ENCODE results near the gene MMP11. TPM values are rescaled to one million over a fixed set of nuclear protein-coding genes. Genes with fewer than 3 reads are reported as not detected.

The MMP11 gene
- total RNA-seq, 1 experiment from 2014 or later, result 7.4 TPM

GRCh38 chr22:23823331-23823791, 50.7 kb downstream of the MMP11 start:
- DNase-seq (ENCODE audit: low read depth, low spot score) (no peak), ATAC-seq (no peak)
- Histone ChIP-seq H3K27me3 (ENCODE audit: insufficient read depth, low read length) (no peaks in the 10 kb centered on the region), H2AFZ (ENCODE audit: low read depth, low read length, poor library complexity, severe bottlenecking) (no peak overlapping the region), H3K9me2 (ENCODE audit: insufficient read depth) (no peaks in the 10 kb centered on the region), H3K4me2 (ENCODE audit: low read length) (no peak overlapping the region), H3K27ac (ENCODE audit: low read depth, low read length) (no peak overlapping the region), H3K9me3 (ENCODE audit: control insufficient read depth in 1 of 2, insufficient read depth in 1 of 2, low read depth in 1 of 2, low read length in 2 of 2) (no peaks in the 10 kb centered on the region), H4K20me1 (ENCODE audit: insufficient read depth) (no peaks in the 10 kb centered on the region), H3K79me2 (ENCODE audit: insufficient read depth, low read length) (no peaks in the 10 kb centered on the region), H3K4me1 (ENCODE audit: control insufficient read depth in 1 of 2, insufficient read depth in 2 of 2, low read length in 2 of 2) (no peaks in the 10 kb centered on the region), H3K36me3 (ENCODE audit: control insufficient read depth in 1 of 2, insufficient read depth in 2 of 2, low read length in 2 of 2) (peaks cover 17 to 33% of the 10 kb centered on the region in 2 experiments; a peak in 3 of 4 replicates), H3K9ac (ENCODE audit: low read length) (no peak overlapping the region), H3K4me3 (replicated peaks in 1 of 2; ENCODE audit: low read depth in 1 of 2, low read length in 2 of 2) (no peak overlapping the region)
- intact Hi-C loops (cut with micrococcal nuclease), result no loop called here
- TF ChIP-seq CBX3 (IDR thresholded peaks at IDR 0.05; ENCODE audit: low read depth), result no peak
- no peak for TF ChIP-seq EZH2phosphoT487 (IDR thresholded peaks at IDR 0.05; ENCODE audit: borderline replicate concordance)
- no peak for TF ChIP-seq CEBPB (IDR thresholded peaks at IDR 0.05; ENCODE audit: low read depth)
- TF ChIP-seq ATF3 (IDR thresholded peaks at IDR 0.05), result no peak
- no peak for TF ChIP-seq EZH2 (IDR thresholded peaks at IDR 0.05)
- CTCF ChIA-PET, result no interaction called here
- no TSS peak for BruUV-seq (replicated peaks)
- RAD21 ChIA-PET (ENCODE audit: low non-redundant PET in 1 of 2, low total read pairs in 2 of 2, uncharacterized antibody in 2 of 2, unreplicated experiment in 2 of 2), result interaction anchor here in 1 of 2 experiments (0.7 kb wide), 1 partner anchor 423 kb away, joined by 3 read pairs; no protein-coding TSS in a partner anchor
- POLR2A ChIA-PET, result no interaction called here

GRCh38 chr22:23824476-23825245, 52.0 kb downstream of the MMP11 start:
- H3K9me3 ChIP-seq (ENCODE audit: control insufficient read depth in 1 of 2, insufficient read depth in 1 of 2, low read depth in 1 of 2, low read length in 2 of 2), result no peaks in the 10 kb centered on the region
- no peak for TF ChIP-seq POLR2A (IDR thresholded peaks at IDR 0.05; ENCODE audit: borderline replicate concordance, extremely low read depth, insufficient read depth, insufficient read length)
- TF ChIP-seq ELF1 (IDR thresholded peaks at IDR 0.05; ENCODE audit: borderline replicate concordance, low read depth), result no peak
- TF ChIP-seq SRF (IDR thresholded peaks at IDR 0.05; ENCODE audit: low read depth), result no peak
- H3K4me3 ChIP-seq (replicated peaks in 1 of 2; ENCODE audit: low read depth in 1 of 2, low read length in 2 of 2), result no peak overlapping the region
- no peaks in the 10 kb centered on the region for H4K20me1 ChIP-seq (ENCODE audit: insufficient read depth)
- intact Hi-C loops (cut with micrococcal nuclease), result no loop called here
- no peaks in the 10 kb centered on the region for H3K4me1 ChIP-seq (ENCODE audit: control insufficient read depth in 1 of 2, insufficient read depth in 2 of 2, low read length in 2 of 2)
- DNase-seq (ENCODE audit: low read depth, low spot score), result no peak
- ChIA-PET POLR2A (no interaction called here), RAD21 (ENCODE audit: low non-redundant PET in 1 of 2, low total read pairs in 2 of 2, uncharacterized antibody in 2 of 2, unreplicated experiment in 2 of 2) (no interaction called here), CTCF (no interaction called here)
- H3K9me2 ChIP-seq (ENCODE audit: insufficient read depth), result no peaks in the 10 kb centered on the region
- no peak overlapping the region; the same call in 1 of the 2 replicates for H3K27ac ChIP-seq (ENCODE audit: low read depth, low read length)
- H3K79me2 ChIP-seq (ENCODE audit: insufficient read depth, low read length), result no peaks in the 10 kb centered on the region
- BruUV-seq (replicated peaks), result no TSS peak
- ATAC-seq, result no peak
- H3K27me3 ChIP-seq (ENCODE audit: insufficient read depth, low read length), result no peaks in the 10 kb centered on the region
- no peak overlapping the region for H3K9ac ChIP-seq (ENCODE audit: low read length)
- peaks cover 17 to 33% of the 10 kb centered on the region in 2 experiments; a peak in 3 of 4 replicates for H3K36me3 ChIP-seq (ENCODE audit: control insufficient read depth in 1 of 2, insufficient read depth in 2 of 2, low read length in 2 of 2)
- no peak overlapping the region for H3K4me2 ChIP-seq (ENCODE audit: low read length)
- no peak overlapping the region for H2AFZ ChIP-seq (ENCODE audit: low read depth, low read length, poor library complexity, severe bottlenecking)

Measured in HCT116 (cell line).